Parathyroid adenoma (tissue), 2 donors: ENCODE results near the gene CEBPG.
A peak's percentile ranks its signal among the peaks of the same experiment; 100 is the strongest.

Experiments used
- H2AFZ ChIP-seq: fragments of 300-600 bp; sonication (generic); one replicate; pipeline ENCODE4 v1.7.0; 2017; ENCODE audit warnings: antibody characterized with exemption, mild to moderate bottlenecking
- H3K27ac ChIP-seq: fragments of 300-600 bp; sonication (generic); one replicate; pipeline ENCODE4 v1.7.0; 2017
- H3K27me3 ChIP-seq: fragments of 300-600 bp; sonication (generic); one replicate; pipeline ENCODE4 v1.7.0; 2017; ENCODE audit warnings: low read length; ENCODE audit not compliant: control insufficient read depth, insufficient read depth
- H3K36me3 ChIP-seq: fragments of 300-600 bp; sonication (generic); one replicate; pipeline ENCODE4 v1.7.0; 2017; ENCODE audit warnings: low read length; ENCODE audit not compliant: control insufficient read depth, insufficient read depth
- H3K4me1 ChIP-seq: fragments of 300-600 bp; sonication (generic); one replicate; pipeline ENCODE4 v1.7.0; 2017; ENCODE audit warnings: control low read depth
- H3K4me2 ChIP-seq: fragments of 300-600 bp; sonication (generic); one replicate; pipeline ENCODE4 v1.7.0; 2017; ENCODE audit warnings: low read length
- H3K4me3 ChIP-seq: fragments of 300-600 bp; sonication (generic); one replicate; pipeline ENCODE4 v1.7.0; 2017; ENCODE audit warnings: low read depth, low read length
- H3K79me2 ChIP-seq: fragments of 300-600 bp; sonication (generic); one replicate; pipeline ENCODE4 v1.7.0; 2017; ENCODE audit warnings: control low read depth
- H3K9ac ChIP-seq: fragments of 300-600 bp; sonication (generic); one replicate; pipeline ENCODE4 v1.7.0; 2017; ENCODE audit warnings: mild to moderate bottlenecking
- H3K9me3 ChIP-seq: fragments of 300-600 bp; sonication (generic); one replicate; pipeline ENCODE4 v1.7.0; 2017; ENCODE audit warnings: low read length; ENCODE audit not compliant: control insufficient read depth
- TF ChIP-seq, protein P1 (sequence below): fragments of 300-600 bp; sonication (generic); IDR thresholded peaks from one replicate; pipeline ENCODE4 v1.7.0; 2017; ENCODE audit warnings: antibody characterized with exemption, mild to moderate bottlenecking
- donor health status: primary hyperparathyroidism.

The CEBPG gene

DNA sequence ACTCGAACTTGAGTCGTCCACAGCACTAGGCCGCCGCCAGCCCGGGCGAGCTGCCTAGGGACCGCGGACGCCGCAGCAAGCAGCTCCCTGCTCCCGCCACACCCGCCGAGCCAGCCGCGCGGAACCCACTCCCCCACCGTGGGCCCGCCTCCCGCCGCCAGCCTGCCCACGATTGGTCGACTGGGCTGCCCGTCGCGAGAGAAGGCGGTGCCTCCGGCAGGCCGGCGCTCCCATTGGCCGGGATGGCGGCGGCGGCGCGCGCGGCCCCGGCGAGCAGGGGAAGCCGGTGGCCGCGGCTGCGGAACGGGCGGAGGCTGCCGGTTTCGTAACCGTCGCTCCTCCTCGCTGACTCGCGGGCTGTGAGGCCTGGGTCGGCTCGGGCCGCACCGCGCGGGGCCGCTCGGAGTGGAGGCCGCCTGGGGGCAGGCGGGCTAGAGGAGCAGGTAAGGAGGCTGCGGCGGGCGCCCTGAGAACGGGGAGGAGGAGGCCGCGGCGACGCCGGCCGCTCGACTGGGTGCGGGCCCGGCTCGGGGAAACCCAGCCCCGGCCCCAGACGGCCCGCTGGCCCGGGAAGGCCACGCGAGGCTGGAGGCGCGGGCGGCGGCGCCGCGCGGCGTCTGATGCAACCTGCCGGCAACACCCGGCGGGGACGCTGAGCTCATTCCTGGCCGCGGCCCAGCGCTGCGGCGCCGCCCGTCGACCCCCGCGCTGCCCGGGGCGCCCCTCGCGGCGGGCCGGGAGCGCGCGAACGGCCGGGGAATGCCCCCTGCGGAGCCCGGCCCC, at the start of gene CEBPG:
Gene CEBPG (plus strand): TSS at position 257 of the 783 bp plus-strand sequence. CDS start 5,531 bp downstream, outside the sequence.
- Histone ChIP-seq H3K27me3 (no peaks in the 10 kb centered on the region), H3K4me2 (peak within 1 kb of the TSS; percentile 70), H3K4me1 (peaks cover 10% of the 10 kb centered on the region), H3K9ac (peak within 1 kb of the TSS; percentile 91), H3K27ac (peak within 1 kb of the TSS; percentile 90), H3K79me2 (peaks cover 29% of the 10 kb centered on the region), H3K36me3 (no peaks in the 10 kb centered on the region), H2AFZ (peak within 1 kb of the TSS; percentile 97), H3K4me3 (peak within 1 kb of the TSS; percentile 50), H3K9me3 (no peaks in the 10 kb centered on the region)
- TF ChIP-seq, protein P1, sequence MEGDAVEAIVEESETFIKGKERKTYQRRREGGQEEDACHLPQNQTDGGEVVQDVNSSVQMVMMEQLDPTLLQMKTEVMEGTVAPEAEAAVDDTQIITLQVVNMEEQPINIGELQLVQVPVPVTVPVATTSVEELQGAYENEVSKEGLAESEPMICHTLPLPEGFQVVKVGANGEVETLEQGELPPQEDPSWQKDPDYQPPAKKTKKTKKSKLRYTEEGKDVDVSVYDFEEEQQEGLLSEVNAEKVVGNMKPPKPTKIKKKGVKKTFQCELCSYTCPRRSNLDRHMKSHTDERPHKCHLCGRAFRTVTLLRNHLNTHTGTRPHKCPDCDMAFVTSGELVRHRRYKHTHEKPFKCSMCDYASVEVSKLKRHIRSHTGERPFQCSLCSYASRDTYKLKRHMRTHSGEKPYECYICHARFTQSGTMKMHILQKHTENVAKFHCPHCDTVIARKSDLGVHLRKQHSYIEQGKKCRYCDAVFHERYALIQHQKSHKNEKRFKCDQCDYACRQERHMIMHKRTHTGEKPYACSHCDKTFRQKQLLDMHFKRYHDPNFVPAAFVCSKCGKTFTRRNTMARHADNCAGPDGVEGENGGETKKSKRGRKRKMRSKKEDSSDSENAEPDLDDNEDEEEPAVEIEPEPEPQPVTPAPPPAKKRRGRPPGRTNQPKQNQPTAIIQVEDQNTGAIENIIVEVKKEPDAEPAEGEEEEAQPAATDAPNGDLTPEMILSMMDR, result peak; percentile 6

DNA sequence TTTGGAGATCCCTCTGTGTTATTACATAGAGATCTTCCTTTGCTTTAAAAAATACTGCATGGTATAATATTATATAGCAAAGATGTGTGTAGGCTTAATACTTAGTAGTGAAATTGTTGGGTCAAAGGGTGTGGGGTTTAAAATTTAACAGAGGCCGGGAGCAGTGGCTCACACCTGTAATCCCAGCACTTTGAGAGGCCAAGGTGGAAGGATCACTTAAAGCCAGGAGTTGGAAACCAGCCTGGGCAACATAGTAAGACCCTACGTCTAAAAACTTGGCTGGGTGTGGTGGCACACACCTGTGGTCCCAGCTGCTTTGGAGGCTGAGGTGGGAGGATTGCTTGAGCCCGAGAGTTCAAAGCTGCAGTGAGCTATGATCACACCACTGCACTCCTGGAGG, 48.9 kb upstream of the CEBPG start:
- TF ChIP-seq, protein P1, result no peak
- no peaks in the 10 kb centered on the region for H3K4me1 ChIP-seq
- no peaks in the 10 kb centered on the region for H3K79me2 ChIP-seq
- no peak overlapping the region for H3K9ac ChIP-seq
- H3K27me3 ChIP-seq, result no peaks in the 10 kb centered on the region
- no peak overlapping the region for H3K27ac ChIP-seq
- no peak overlapping the region for H2AFZ ChIP-seq
- no peak overlapping the region for H3K4me3 ChIP-seq
- H3K9me3 ChIP-seq, result no peaks in the 10 kb centered on the region
- H3K36me3 ChIP-seq, result no peaks in the 10 kb centered on the region
- no peak overlapping the region for H3K4me2 ChIP-seq

DNA sequence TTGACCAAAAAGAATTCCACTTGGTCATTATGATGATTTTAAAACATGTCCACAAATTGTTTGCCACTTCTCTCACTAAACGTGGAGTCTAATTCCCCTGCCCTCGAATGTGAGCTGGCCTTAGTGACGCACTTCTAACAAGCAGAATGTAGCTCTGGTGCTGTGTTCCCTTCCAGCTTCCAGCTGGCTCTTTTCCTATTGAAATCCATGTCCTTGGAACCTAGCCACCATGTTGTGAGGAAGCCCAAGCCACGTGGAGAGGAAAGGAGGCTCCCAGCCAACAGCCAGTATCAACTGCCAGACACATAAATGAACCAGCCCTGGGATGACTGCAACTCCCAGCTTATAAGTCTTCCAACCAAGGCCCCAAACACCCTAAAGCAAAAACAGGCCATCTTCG, 47.6 kb upstream of the CEBPG start:
- Histone ChIP-seq H3K79me2 (no peaks in the 10 kb centered on the region), H3K9me3 (no peaks in the 10 kb centered on the region), H3K9ac (no peak overlapping the region), H3K27me3 (no peaks in the 10 kb centered on the region), H3K36me3 (no peaks in the 10 kb centered on the region), H3K27ac (no peak overlapping the region), H3K4me2 (no peak overlapping the region), H3K4me1 (no peaks in the 10 kb centered on the region), H3K4me3 (no peak overlapping the region), H2AFZ (no peak overlapping the region)
- TF ChIP-seq, protein P1, result no peak

DNA sequence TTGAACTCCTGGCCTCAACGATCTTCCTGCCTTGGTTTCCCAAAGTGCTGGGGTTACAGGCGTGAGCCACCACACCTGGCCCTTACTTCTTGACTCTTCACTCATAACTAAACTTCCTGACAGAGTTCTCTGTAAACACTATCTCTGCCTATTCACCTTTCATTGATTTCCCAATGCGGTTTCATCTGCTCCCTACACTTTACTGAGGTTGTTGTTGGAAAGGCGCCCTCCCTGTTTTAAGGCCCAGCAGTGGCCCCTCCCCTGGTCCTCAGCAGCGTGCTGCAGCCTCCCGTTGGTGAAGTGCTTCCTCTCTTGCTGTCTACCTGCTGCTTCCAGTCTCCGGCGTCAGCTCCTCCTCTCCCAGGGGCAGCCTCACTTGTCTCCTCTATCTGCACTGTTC, 44.4 kb upstream of the CEBPG start:
- Histone ChIP-seq H3K9me3 (no peaks in the 10 kb centered on the region), H2AFZ (no peak overlapping the region), H3K27ac (no peak overlapping the region), H3K4me3 (no peak overlapping the region), H3K36me3 (no peaks in the 10 kb centered on the region), H3K4me1 (no peaks in the 10 kb centered on the region), H3K79me2 (no peaks in the 10 kb centered on the region), H3K27me3 (no peaks in the 10 kb centered on the region), H3K4me2 (no peak overlapping the region), H3K9ac (no peak overlapping the region)
- TF ChIP-seq, protein P1, result no peak

DNA sequence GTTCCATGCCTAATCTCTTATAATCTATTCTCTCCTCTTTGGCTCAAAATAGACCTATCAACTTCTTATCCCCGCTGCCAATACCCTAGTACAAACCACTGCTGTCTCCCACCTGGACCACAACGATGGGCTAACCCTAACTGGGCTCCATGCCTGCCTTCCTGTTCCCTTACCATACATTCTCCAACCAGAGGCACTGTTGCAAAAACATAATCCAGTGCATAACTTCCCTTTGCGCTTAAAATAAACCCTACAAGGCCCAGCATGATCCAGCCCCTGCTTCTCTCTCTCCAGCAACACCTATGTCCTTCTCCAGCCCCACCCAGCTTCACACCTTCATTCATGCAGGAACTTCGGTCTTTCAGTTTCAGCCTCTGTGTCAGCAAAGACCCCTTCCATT, 43.8 kb upstream of the CEBPG start:
- Histone ChIP-seq H3K27me3 (no peaks in the 10 kb centered on the region), H3K79me2 (no peaks in the 10 kb centered on the region), H3K4me3 (no peak overlapping the region), H3K4me1 (no peaks in the 10 kb centered on the region), H3K36me3 (no peaks in the 10 kb centered on the region), H2AFZ (no peak overlapping the region), H3K27ac (no peak overlapping the region), H3K4me2 (no peak overlapping the region), H3K9me3 (no peaks in the 10 kb centered on the region), H3K9ac (no peak overlapping the region)
- TF ChIP-seq, protein P1, result no peak
